WTC11 (cell line): ENCODE measurements around the gene CYB561D1. TPM values are rescaled to one million over a fixed set of nuclear protein-coding genes. Genes with fewer than 3 reads are reported as not detected.
A peak's percentile ranks its signal among the peaks of the same experiment; 100 is the strongest.

Experiments
- ATAC-seq: fragments of 200-7000 bp; cut with Tn5 transposase; 2 replicates; pipeline ENCODE4 v1.10.0; 2021; ENCODE audit warnings: mild to moderate bottlenecking, moderate library complexity
- CTCF ChIA-PET: fragments of 300-600 bp; sonication (Branson Sonifier 250); formaldehyde crosslinking; loops from one replicate; lab custom pipeline; 2021; ENCODE audit warnings: antibody characterized with exemption; lab: Charles Lee
- POLR2A ChIA-PET: fragments of 350-600 bp; sonication (Branson Sonifier 250); formaldehyde crosslinking; loops from one replicate; lab custom pipeline; 2021; ENCODE audit warnings: antibody characterized with exemption; lab: Charles Lee
- DNase-seq: peaks from one replicate; pipeline ENCODE4 v3.0.0; 2021; ENCODE audit warnings: low spot score
- H3K27ac Mint-ChIP-seq: 2 replicates; pipeline ENCODE4 v1.8.0; 2021; ENCODE audit warnings: mixed read lengths
- H3K27me3 Mint-ChIP-seq: 2 replicates; pipeline ENCODE4 v1.8.0; 2021; ENCODE audit warnings: low read depth, mild to moderate bottlenecking, moderate library complexity, mixed read lengths
- H3K36me3 Mint-ChIP-seq: 2 replicates; pipeline ENCODE4 v1.8.0; 2021; ENCODE audit warnings: mixed read lengths
- H3K4me1 Mint-ChIP-seq: 2 replicates; pipeline ENCODE4 v1.8.0; 2022; ENCODE audit warnings: mixed read lengths
- H3K4me3 Mint-ChIP-seq: 2 replicates; pipeline ENCODE4 v1.8.0; 2021; ENCODE audit warnings: mild to moderate bottlenecking, moderate library complexity, mixed read lengths
- H3K9me3 Mint-ChIP-seq: 2 replicates; pipeline ENCODE4 v1.8.0; 2021; ENCODE audit warnings: mixed read lengths
- FOXP1 ChIP-seq: sonication (generic); formaldehyde crosslinking; IDR thresholded peaks from 2 replicates; pipeline ENCODE4 v1.8.0; 2022; ENCODE audit warnings: missing genetic modification reagents, mild to moderate bottlenecking, moderate library complexity, borderline replicate concordance
- NFATC4 ChIP-seq: fragments of 250-450 bp; sonication (Bioruptor Pico); IDR thresholded peaks from 2 replicates; pipeline ENCODE4 v1.9.0; 2021; ENCODE audit warnings: mild to moderate bottlenecking
- SP1 ChIP-seq: sonication (generic); formaldehyde crosslinking; conservative IDR thresholded peaks from 2 replicates; pipeline ENCODE4 v1.8.1; 2022; ENCODE audit warnings: missing genetic modification reagents
- ZNF396 ChIP-seq: fragments of 250-450 bp; sonication (Bioruptor Pico); IDR thresholded peaks from 2 replicates; pipeline ENCODE4 v1.8.0; 2021; ENCODE audit warnings: mild to moderate bottlenecking, moderate library complexity, borderline replicate concordance
- ZNF423 ChIP-seq: fragments of 250-450 bp; sonication (Bioruptor Pico); IDR thresholded peaks from 2 replicates; pipeline ENCODE4 v2.1.2; 2022; ENCODE audit warnings: mild to moderate bottlenecking, moderate library complexity
- total RNA-seq: library from RNA; stranded (reverse); gene quantifications from 3 replicates; pipeline ENCODE4 v1.2.3, GENCODE V29; 2021
- TF ChIP-seq, protein P1 (sequence below): fragments of 250-450 bp; sonication (Bioruptor Pico); conservative IDR thresholded peaks from 2 replicates; pipeline ENCODE4 v1.9.0; 2021; ENCODE audit warnings: mild to moderate bottlenecking
- TF ChIP-seq, protein P2 (sequence below): fragments of 200-600 bp; IDR thresholded peaks from 2 replicates; pipeline ENCODE4 v1.8.0; 2022; ENCODE audit warnings: antibody characterized with exemption
- TF ChIP-seq, protein P3 (sequence below): sonication (generic); formaldehyde crosslinking; IDR thresholded peaks from 2 replicates; pipeline ENCODE4 v1.8.1; 2023; ENCODE audit warnings: mild to moderate bottlenecking, moderate library complexity, missing genetic modification reagents
- TF ChIP-seq, protein P4 (sequence below): sonication (generic); formaldehyde crosslinking; IDR thresholded peaks from 2 replicates; pipeline ENCODE4 v1.8.0; 2023; ENCODE audit warnings: mild to moderate bottlenecking, missing genetic modification reagents
- TF ChIP-seq, protein P5 (sequence below): sonication (generic); formaldehyde crosslinking; IDR thresholded peaks from 2 replicates; pipeline ENCODE4 v1.8.0; 2023; ENCODE audit warnings: missing genetic modification reagents, mild to moderate bottlenecking, borderline replicate concordance
- TF ChIP-seq, protein P6 (sequence below): fragments of 250-450 bp; sonication (Bioruptor Pico); IDR thresholded peaks from 2 replicates; pipeline ENCODE4 v1.9.0; 2021; ENCODE audit warnings: mild to moderate bottlenecking

CYB561D1 gene
- total RNA-seq, 1 experiment from 2014 or later: 6.7 TPM

DNA sequence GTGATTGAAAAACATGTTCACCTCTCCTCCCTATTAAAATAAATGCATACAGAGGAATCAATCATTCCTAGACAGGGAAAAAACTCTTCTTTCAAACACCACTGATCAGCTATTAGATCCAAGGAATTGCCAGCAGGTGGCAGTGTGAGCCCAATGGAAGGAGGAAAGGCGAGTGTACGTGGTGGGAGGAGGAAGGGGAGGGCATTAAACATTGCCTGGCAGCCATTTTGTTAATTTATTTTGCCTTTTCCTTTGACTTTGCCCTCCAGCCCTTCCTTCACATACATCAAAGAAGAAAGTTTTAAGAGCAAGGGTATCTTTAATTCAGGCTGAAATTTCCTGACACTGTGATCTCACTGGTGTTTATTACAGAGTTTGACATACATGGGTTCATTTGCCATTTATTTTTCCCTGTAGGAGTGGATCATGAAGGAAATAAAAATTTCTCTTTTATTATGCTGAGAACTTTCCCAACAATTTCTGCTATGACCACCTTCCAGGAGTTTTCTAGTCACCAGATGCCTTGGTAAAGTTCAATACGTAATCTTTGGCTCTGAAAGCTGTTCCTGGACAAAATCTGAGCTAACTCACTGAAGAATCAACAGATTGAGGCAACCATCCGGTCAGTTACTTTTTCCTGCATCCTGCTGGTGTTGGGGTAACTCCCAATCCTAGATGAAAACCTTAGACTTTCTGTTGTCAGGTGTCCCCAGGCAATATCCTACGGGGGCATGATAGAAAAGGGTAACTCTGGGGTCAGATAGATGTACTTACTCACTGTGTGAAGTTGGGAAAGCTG is 52.6 kb downstream of the CYB561D1 start:
- ATAC-seq: peak; percentile 50
- Mint-ChIP-seq H3K27ac (peak overlapping the region; percentile 84), H3K27me3 (no peaks in the 10 kb centered on the region; the same call in none of the 2 replicates), H3K9me3 (no peaks in the 10 kb centered on the region), H3K36me3 (no peaks in the 10 kb centered on the region), H3K4me3 (peak overlapping the region; percentile 85), H3K4me1 (peaks cover 28% of the 10 kb centered on the region)
- peak; percentile 91 for DNase-seq
- TF ChIP-seq NFATC4 (CRISPR knock-in tag) (no peak), ZNF396 (CRISPR knock-in tag) (no peak), FOXP1 (CRISPR knock-in tag) (no peak), ZNF423 (CRISPR knock-in tag) (no peak), SP1 (CRISPR knock-in tag) (peak; percentile 41; the same call in 1 of the 2 replicates)
- TF ChIP-seq, protein P1, sequence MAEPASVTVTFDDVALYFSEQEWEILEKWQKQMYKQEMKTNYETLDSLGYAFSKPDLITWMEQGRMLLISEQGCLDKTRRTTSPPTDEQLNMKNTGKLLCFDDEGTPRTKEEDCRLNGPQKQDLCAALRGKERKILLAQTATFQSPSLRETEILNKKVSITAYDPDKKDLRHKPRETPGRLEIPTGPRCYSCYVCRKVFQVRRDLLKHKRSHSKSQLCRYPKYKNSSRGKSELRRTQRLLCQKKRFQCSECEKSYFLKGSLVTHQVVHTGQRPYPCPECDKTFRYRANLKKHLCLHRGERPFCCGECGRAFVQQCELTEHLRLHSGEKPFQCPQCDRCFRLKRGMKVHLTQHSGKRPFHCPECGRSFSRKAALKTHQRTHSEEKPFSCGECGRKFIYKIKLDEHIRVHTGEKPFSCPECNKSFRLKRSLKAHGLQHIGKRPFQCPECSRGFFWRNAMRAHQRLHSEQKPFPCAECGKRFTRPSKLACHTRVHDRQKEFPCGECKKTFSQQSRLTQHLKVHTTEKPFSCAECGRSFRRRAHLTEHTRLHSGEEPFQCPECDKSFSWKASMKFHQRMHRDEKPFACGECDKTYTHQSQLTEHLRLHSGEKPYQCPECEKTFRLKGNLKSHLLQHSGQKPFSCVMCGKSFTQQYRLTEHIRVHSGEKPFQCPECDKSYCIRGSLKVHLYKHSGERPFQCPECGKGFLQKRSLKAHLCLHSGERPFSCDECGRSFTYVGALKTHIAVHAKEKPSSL (CRISPR knock-in tag): no peak
- TF ChIP-seq, protein P2, sequence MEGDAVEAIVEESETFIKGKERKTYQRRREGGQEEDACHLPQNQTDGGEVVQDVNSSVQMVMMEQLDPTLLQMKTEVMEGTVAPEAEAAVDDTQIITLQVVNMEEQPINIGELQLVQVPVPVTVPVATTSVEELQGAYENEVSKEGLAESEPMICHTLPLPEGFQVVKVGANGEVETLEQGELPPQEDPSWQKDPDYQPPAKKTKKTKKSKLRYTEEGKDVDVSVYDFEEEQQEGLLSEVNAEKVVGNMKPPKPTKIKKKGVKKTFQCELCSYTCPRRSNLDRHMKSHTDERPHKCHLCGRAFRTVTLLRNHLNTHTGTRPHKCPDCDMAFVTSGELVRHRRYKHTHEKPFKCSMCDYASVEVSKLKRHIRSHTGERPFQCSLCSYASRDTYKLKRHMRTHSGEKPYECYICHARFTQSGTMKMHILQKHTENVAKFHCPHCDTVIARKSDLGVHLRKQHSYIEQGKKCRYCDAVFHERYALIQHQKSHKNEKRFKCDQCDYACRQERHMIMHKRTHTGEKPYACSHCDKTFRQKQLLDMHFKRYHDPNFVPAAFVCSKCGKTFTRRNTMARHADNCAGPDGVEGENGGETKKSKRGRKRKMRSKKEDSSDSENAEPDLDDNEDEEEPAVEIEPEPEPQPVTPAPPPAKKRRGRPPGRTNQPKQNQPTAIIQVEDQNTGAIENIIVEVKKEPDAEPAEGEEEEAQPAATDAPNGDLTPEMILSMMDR: peak; percentile 63
- TF ChIP-seq, protein P3, sequence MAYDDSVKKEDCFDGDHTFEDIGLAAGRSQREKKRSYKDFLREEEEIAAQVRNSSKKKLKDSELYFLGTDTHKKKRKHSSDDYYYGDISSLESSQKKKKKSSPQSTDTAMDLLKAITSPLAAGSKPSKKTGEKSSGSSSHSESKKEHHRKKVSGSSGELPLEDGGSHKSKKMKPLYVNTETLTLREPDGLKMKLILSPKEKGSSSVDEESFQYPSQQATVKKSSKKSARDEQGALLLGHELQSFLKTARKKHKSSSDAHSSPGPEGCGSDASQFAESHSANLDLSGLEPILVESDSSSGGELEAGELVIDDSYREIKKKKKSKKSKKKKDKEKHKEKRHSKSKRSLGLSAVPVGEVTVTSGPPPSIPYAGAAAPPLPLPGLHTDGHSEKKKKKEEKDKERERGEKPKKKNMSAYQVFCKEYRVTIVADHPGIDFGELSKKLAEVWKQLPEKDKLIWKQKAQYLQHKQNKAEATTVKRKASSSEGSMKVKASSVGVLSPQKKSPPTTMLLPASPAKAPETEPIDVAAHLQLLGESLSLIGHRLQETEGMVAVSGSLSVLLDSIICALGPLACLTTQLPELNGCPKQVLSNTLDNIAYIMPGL (CRISPR knock-in tag): no peak
- TF ChIP-seq, protein P4, sequence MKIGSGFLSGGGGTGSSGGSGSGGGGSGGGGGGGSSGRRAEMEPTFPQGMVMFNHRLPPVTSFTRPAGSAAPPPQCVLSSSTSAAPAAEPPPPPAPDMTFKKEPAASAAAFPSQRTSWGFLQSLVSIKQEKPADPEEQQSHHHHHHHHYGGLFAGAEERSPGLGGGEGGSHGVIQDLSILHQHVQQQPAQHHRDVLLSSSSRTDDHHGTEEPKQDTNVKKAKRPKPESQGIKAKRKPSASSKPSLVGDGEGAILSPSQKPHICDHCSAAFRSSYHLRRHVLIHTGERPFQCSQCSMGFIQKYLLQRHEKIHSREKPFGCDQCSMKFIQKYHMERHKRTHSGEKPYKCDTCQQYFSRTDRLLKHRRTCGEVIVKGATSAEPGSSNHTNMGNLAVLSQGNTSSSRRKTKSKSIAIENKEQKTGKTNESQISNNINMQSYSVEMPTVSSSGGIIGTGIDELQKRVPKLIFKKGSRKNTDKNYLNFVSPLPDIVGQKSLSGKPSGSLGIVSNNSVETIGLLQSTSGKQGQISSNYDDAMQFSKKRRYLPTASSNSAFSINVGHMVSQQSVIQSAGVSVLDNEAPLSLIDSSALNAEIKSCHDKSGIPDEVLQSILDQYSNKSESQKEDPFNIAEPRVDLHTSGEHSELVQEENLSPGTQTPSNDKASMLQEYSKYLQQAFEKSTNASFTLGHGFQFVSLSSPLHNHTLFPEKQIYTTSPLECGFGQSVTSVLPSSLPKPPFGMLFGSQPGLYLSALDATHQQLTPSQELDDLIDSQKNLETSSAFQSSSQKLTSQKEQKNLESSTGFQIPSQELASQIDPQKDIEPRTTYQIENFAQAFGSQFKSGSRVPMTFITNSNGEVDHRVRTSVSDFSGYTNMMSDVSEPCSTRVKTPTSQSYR: no peak
- TF ChIP-seq, protein P5, sequence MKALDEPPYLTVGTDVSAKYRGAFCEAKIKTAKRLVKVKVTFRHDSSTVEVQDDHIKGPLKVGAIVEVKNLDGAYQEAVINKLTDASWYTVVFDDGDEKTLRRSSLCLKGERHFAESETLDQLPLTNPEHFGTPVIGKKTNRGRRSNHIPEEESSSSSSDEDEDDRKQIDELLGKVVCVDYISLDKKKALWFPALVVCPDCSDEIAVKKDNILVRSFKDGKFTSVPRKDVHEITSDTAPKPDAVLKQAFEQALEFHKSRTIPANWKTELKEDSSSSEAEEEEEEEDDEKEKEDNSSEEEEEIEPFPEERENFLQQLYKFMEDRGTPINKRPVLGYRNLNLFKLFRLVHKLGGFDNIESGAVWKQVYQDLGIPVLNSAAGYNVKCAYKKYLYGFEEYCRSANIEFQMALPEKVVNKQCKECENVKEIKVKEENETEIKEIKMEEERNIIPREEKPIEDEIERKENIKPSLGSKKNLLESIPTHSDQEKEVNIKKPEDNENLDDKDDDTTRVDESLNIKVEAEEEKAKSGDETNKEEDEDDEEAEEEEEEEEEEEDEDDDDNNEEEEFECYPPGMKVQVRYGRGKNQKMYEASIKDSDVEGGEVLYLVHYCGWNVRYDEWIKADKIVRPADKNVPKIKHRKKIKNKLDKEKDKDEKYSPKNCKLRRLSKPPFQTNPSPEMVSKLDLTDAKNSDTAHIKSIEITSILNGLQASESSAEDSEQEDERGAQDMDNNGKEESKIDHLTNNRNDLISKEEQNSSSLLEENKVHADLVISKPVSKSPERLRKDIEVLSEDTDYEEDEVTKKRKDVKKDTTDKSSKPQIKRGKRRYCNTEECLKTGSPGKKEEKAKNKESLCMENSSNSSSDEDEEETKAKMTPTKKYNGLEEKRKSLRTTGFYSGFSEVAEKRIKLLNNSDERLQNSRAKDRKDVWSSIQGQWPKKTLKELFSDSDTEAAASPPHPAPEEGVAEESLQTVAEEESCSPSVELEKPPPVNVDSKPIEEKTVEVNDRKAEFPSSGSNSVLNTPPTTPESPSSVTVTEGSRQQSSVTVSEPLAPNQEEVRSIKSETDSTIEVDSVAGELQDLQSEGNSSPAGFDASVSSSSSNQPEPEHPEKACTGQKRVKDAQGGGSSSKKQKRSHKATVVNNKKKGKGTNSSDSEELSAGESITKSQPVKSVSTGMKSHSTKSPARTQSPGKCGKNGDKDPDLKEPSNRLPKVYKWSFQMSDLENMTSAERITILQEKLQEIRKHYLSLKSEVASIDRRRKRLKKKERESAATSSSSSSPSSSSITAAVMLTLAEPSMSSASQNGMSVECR (CRISPR knock-in tag): no peak
- TF ChIP-seq, protein P6, sequence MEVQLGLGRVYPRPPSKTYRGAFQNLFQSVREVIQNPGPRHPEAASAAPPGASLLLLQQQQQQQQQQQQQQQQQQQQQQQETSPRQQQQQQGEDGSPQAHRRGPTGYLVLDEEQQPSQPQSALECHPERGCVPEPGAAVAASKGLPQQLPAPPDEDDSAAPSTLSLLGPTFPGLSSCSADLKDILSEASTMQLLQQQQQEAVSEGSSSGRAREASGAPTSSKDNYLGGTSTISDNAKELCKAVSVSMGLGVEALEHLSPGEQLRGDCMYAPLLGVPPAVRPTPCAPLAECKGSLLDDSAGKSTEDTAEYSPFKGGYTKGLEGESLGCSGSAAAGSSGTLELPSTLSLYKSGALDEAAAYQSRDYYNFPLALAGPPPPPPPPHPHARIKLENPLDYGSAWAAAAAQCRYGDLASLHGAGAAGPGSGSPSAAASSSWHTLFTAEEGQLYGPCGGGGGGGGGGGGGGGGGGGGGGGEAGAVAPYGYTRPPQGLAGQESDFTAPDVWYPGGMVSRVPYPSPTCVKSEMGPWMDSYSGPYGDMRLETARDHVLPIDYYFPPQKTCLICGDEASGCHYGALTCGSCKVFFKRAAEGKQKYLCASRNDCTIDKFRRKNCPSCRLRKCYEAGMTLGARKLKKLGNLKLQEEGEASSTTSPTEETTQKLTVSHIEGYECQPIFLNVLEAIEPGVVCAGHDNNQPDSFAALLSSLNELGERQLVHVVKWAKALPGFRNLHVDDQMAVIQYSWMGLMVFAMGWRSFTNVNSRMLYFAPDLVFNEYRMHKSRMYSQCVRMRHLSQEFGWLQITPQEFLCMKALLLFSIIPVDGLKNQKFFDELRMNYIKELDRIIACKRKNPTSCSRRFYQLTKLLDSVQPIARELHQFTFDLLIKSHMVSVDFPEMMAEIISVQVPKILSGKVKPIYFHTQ (CRISPR knock-in tag): no peak
- ChIA-PET CTCF (interaction anchor here (0.6 to 8.2 kb wide), 44 partner anchors 9 to 438 kb away, joined by 3 to 129 read pairs (median 6); partner anchors contain the start of genes AHCYL1, AMIGO1, AMPD2 and ATXN7L2), POLR2A (interaction anchor here (0.6 to 0.8 kb wide), 3 partner anchors 14 to 322 kb away, joined by 3 to 5 read pairs (median 3); no protein-coding TSS in a partner anchor)
